H1 (cell line): ENCODE data around the gene INSYN1. TPM values are rescaled to one million over a fixed set of nuclear protein-coding genes. Genes with fewer than 3 reads are reported as not detected.

Experiments used
- CTCF ChIA-PET: fragments of 300-600 bp; sonication (Branson Sonifier 250); formaldehyde crosslinking; loops from one replicate; lab custom pipeline; 2021; ENCODE audit not compliant: partially characterized antibody; lab: Charles Lee
- POLR2A ChIA-PET: fragments of 300-600 bp; sonication (Branson Sonifier 250); formaldehyde crosslinking; loops from one replicate; lab custom pipeline; 2021; ENCODE audit warnings: inconsistent platforms; ENCODE audit not compliant: partially characterized antibody; lab: Charles Lee
- DNase-seq, 2 experiments: peaks; one replicate each; pipeline versions ENCODE4 v3.0.0 to v3.0.0-alpha.2; 2010 to 2022; ENCODE audit warnings: low spot score in 2 of 2, low read depth in 1 of 2, mixed read lengths in 1 of 2
- FAIRE-seq: peaks from 2 replicates; lab custom pipeline; 2011; peaks lifted over from hg19 to GRCh38; lab: Jason Lieb, UNC
- H2AFZ ChIP-seq: 2 replicates; pipeline ENCODE4 v1.8.1; 2012; ENCODE audit warnings: low read length, inconsistent platforms
- H2AK5ac ChIP-seq: 2 replicates; pipeline ENCODE4 v1.6.1; 2013; ENCODE audit warnings: low read depth, low read length
- H2BK120ac ChIP-seq: replicated peaks from 2 replicates; pipeline ENCODE3; 2013; ENCODE audit warnings: low read depth, low read length, inconsistent platforms
- H2BK12ac ChIP-seq: 2 replicates; pipeline ENCODE4 v1.6.1; 2013; ENCODE audit warnings: low read depth, low read length
- H2BK15ac ChIP-seq: 2 replicates; pipeline ENCODE4 v1.6.1; 2013; ENCODE audit warnings: low read length
- H2BK20ac ChIP-seq: 2 replicates; pipeline ENCODE4 v1.6.1; 2013; ENCODE audit warnings: low read length
- H2BK5ac ChIP-seq: 2 replicates; pipeline ENCODE4 v1.6.1; 2013; ENCODE audit warnings: low read depth, low read length
- H3K14ac ChIP-seq: 2 replicates; pipeline ENCODE4 v1.6.1; 2013; ENCODE audit warnings: inconsistent platforms; ENCODE audit not compliant: insufficient read length
- H3K18ac ChIP-seq: 2 replicates; pipeline ENCODE4 v1.6.1; 2013; ENCODE audit warnings: low read length; ENCODE audit errors: extremely low read depth
- H3K23ac ChIP-seq: 2 replicates; pipeline ENCODE4 v1.6.1; 2013; ENCODE audit warnings: inconsistent platforms; ENCODE audit not compliant: insufficient read length
- H3K23me2 ChIP-seq: 2 replicates; pipeline ENCODE4 v1.6.1; 2013; ENCODE audit warnings: low read depth, low read length
- H3K27ac ChIP-seq: 2 replicates; pipeline ENCODE4 v1.6.1; 2011; ENCODE audit warnings: low read depth, low read length, inconsistent platforms
- H3K27me3 ChIP-seq, 4 experiments: replicated peaks in 1 of 4; 1 replicate in 1 of 4; 2 replicates in 3 of 4; pipeline versions ENCODE4 v1.6.1 to v1.8.1; 2011 to 2013; ENCODE audit warnings: low read length in 3 of 4, mild to moderate bottlenecking in 3 of 4, inconsistent platforms in 2 of 4, mixed read lengths in 2 of 4, moderate library complexity in 1 of 4; ENCODE audit not compliant: control insufficient read depth in 3 of 4, insufficient read depth in 3 of 4; ENCODE audit errors: extremely low read depth in 1 of 4
- H3K36me3 ChIP-seq, 4 experiments: 2 replicates each; pipeline versions ENCODE4 v1.6.1 to v1.8.1; 2011 to 2013; ENCODE audit warnings: mild to moderate bottlenecking in 4 of 4, low read length in 3 of 4, moderate library complexity in 2 of 4, control low read depth in 1 of 4, inconsistent platforms in 1 of 4; ENCODE audit not compliant: insufficient read depth in 4 of 4, control insufficient read depth in 2 of 4
- H3K4ac ChIP-seq: replicated peaks from 2 replicates; pipeline ENCODE3; 2013; ENCODE audit warnings: low read length, low read depth, mixed read lengths, inconsistent platforms; ENCODE audit not compliant: insufficient read length
- H3K4me1 ChIP-seq, 4 experiments: replicated peaks in 1 of 4; 1 replicate in 1 of 4; 2 replicates in 3 of 4; pipeline versions ENCODE4 v1.6.1 to v1.8.1; 2011 to 2013; ENCODE audit warnings: low read length in 3 of 4, inconsistent platforms in 2 of 4, mixed read lengths in 1 of 4; ENCODE audit not compliant: insufficient read depth in 4 of 4, control insufficient read depth in 3 of 4
- H3K4me2 ChIP-seq, 2 experiments: 2 replicates each; pipeline versions ENCODE4 v1.6.1 to v1.8.1; 2011 to 2013; ENCODE audit warnings: low read depth in 2 of 2, low read length in 2 of 2, control low read depth in 1 of 2, inconsistent platforms in 1 of 2, mild to moderate bottlenecking in 1 of 2; ENCODE audit not compliant: insufficient read depth in 1 of 2
- H3K4me3 ChIP-seq, 4 experiments: fragments of 200-600, 300-600 bp in 1 of 4; sonication (generic), shearing (Covaris generic), sonication (Bioruptor Twin) in 1 of 4; 2 replicates each; pipeline versions ENCODE4 v1.5.1 to v1.8.1; 2011 to 2016; ENCODE audit warnings: low read length in 4 of 4, low read depth in 3 of 4, control low read depth in 2 of 4, inconsistent platforms in 2 of 4, mild to moderate bottlenecking in 2 of 4, mixed read lengths in 1 of 4, moderate library complexity in 1 of 4; ENCODE audit not compliant: insufficient read depth in 2 of 4; ENCODE audit errors: extremely low read depth in 1 of 4
- H3K56ac ChIP-seq: replicated peaks from 2 replicates; pipeline ENCODE3; 2013; ENCODE audit warnings: low read depth, mild to moderate bottlenecking, mixed read lengths, low read length, inconsistent platforms; ENCODE audit not compliant: insufficient read length
- H3K79me1 ChIP-seq: 2 replicates; pipeline ENCODE4 v1.6.1; 2013; ENCODE audit warnings: low read depth, low read length, control low read depth
- H3K79me2 ChIP-seq, 2 experiments: 2 replicates each; pipeline versions ENCODE4 v1.6.1 to v1.8.1; 2012 to 2013; ENCODE audit warnings: low read length in 2 of 2, mild to moderate bottlenecking in 2 of 2, inconsistent platforms in 1 of 2; ENCODE audit not compliant: insufficient read depth in 2 of 2, control insufficient read depth in 1 of 2
- H3K9ac ChIP-seq, 4 experiments: replicated peaks in 1 of 4; 1 replicate in 1 of 4; 2 replicates in 3 of 4; pipeline versions ENCODE4 v1.6.1 to v1.8.1; 2011 to 2013; ENCODE audit warnings: low read depth in 3 of 4, low read length in 3 of 4, control low read depth in 2 of 4, mild to moderate bottlenecking in 2 of 4, moderate library complexity in 2 of 4, inconsistent platforms in 1 of 4; ENCODE audit errors: extremely low read depth in 1 of 4
- H3K9me3 ChIP-seq, 2 experiments: 2 replicates each; pipeline versions ENCODE4 v1.6.1 to v1.8.1; 2012 to 2013; ENCODE audit warnings: mild to moderate bottlenecking in 2 of 2, moderate library complexity in 2 of 2, control low read depth in 1 of 2, inconsistent platforms in 1 of 2, low read depth in 1 of 2, low read length in 1 of 2, mixed read lengths in 1 of 2; ENCODE audit not compliant: insufficient read depth in 2 of 2
- H4K20me1 ChIP-seq, 2 experiments: replicated peaks in 1 of 2; 2 replicates each; pipeline versions ENCODE3 to v1.8.1; 2011 to 2013; ENCODE audit warnings: inconsistent platforms in 2 of 2, low read length in 2 of 2, mild to moderate bottlenecking in 1 of 2; ENCODE audit not compliant: insufficient read depth in 2 of 2, control insufficient read depth in 1 of 2
- H4K5ac ChIP-seq: 2 replicates; pipeline ENCODE4 v1.6.1; 2013; ENCODE audit warnings: low read length, low read depth, mixed read lengths, inconsistent platforms; ENCODE audit not compliant: insufficient read length
- H4K8ac ChIP-seq: 2 replicates; pipeline ENCODE4 v1.8.0; 2013; ENCODE audit warnings: mild to moderate bottlenecking, moderate library complexity, low read length, inconsistent platforms; ENCODE audit not compliant: insufficient read depth; ENCODE audit errors: extremely low read depth
- H4K91ac ChIP-seq: replicated peaks from 2 replicates; pipeline ENCODE3; 2013; ENCODE audit warnings: low read length, mixed read lengths, inconsistent platforms; ENCODE audit not compliant: insufficient read length
- ASH2L ChIP-seq: fragments of 200-600, 300-600 bp; sonication (generic); IDR thresholded peaks from one replicate; pipeline ENCODE4 v1.7.1; 2017; ENCODE audit warnings: low read length
- CBX5 ChIP-seq: fragments of 300-800, 300-1000 bp; sonication (generic); IDR thresholded peaks from 2 replicates; pipeline ENCODE4 v1.7.1; 2016; ENCODE audit warnings: antibody characterized with exemption, low read length, low read depth
- CBX8 ChIP-seq: fragments of 300-800, 300-1000 bp; sonication (generic); IDR thresholded peaks from 2 replicates; pipeline ENCODE4 v1.7.1; 2016; ENCODE audit warnings: low read depth, low read length, borderline replicate concordance
- CTBP2 ChIP-seq: IDR thresholded peaks from 2 replicates; pipeline ENCODE4 v1.7.0; 2011; ENCODE audit warnings: borderline replicate concordance, mild to moderate bottlenecking, moderate library complexity, mixed read lengths, low read length; ENCODE audit not compliant: insufficient read depth, insufficient read length
- GTF2F1 ChIP-seq: IDR thresholded peaks from 2 replicates; pipeline ENCODE4 v1.6.1; 2012; ENCODE audit warnings: low read depth, low read length, improper control_type of control experiment, borderline replicate concordance
- HDAC2 ChIP-seq, 2 experiments: fragments of 300-600 bp in 1 of 2; sonication (generic) in 1 of 2; IDR thresholded peaks; 2 replicates each; pipeline ENCODE4 v1.6.1; 2011 to 2012; ENCODE audit warnings: low read depth in 2 of 2, low read length in 2 of 2, mild to moderate bottlenecking in 2 of 2, moderate library complexity in 2 of 2, borderline replicate concordance in 1 of 2, inconsistent platforms in 1 of 2
- JUND ChIP-seq: IDR thresholded peaks from 2 replicates; pipeline ENCODE4 v1.6.1; 2011; ENCODE audit warnings: mild to moderate bottlenecking, improper control_type of control experiment, low read length
- KDM1A ChIP-seq: fragments of 200-600, 300-600 bp; sonication (generic); IDR thresholded peaks from 2 replicates; pipeline ENCODE4 v1.7.1; 2016; ENCODE audit warnings: mild to moderate bottlenecking, low read length, borderline replicate concordance
- MAFK ChIP-seq: IDR thresholded peaks from 2 replicates; pipeline ENCODE4 v1.6.1; 2012; ENCODE audit warnings: low read depth, mild to moderate bottlenecking, improper control_type of control experiment, low read length
- NANOG ChIP-seq: IDR thresholded peaks from 2 replicates; pipeline ENCODE4 v1.6.1; 2011; ENCODE audit warnings: low read length, low read depth, mild to moderate bottlenecking, inconsistent platforms; ENCODE audit not compliant: insufficient read depth, poor library complexity, severe bottlenecking
- SIN3A ChIP-seq, 2 experiments: IDR thresholded peaks in 1 of 2; conservative IDR thresholded peaks in 1 of 2; 2 replicates each; pipeline ENCODE4 v1.6.1; 2011 to 2012; ENCODE audit warnings: low read length in 2 of 2, improper control_type of control experiment in 1 of 2, low read depth in 1 of 2, mild to moderate bottlenecking in 1 of 2
- SP2 ChIP-seq: IDR thresholded peaks from 2 replicates; pipeline ENCODE4 v1.6.1; 2012; ENCODE audit warnings: mild to moderate bottlenecking, low read length, inconsistent platforms
- SUZ12 ChIP-seq: fragments of 200-600 bp; sonication (generic); IDR thresholded peaks from 2 replicates; pipeline ENCODE4 v1.6.1; 2012; ENCODE audit warnings: mild to moderate bottlenecking, inconsistent platforms, low read length, moderate library complexity, mixed read lengths
- TAF7 ChIP-seq: optimal IDR thresholded peaks from 2 replicates; pipeline ENCODE3; 2011; ENCODE audit warnings: low read depth, mild to moderate bottlenecking, inconsistent platforms, low read length, moderate library complexity, borderline replicate concordance
- WGBS, 2 experiments: shearing (Covaris generic) in 1 of 2; methylation state at CpG; one replicate each; pipeline versions ENCODE4 v1.1.6 to v1.1.7; 2013 to 2015; ENCODE audit warnings: low lambda C conversion rate in 2 of 2, mixed read lengths in 2 of 2, inconsistent platforms in 1 of 2, low coverage in 1 of 2, missing lambda C conversion rate in 1 of 2; ENCODE audit not compliant: insufficient replicate concordance in 2 of 2, insufficient coverage in 1 of 2, insufficient read length in 1 of 2; ENCODE audit errors: extremely low coverage in 1 of 2, missing lambda C conversion rate in 1 of 2; 5-methylcytosine and 5-hydroxymethylcytosine counted together
- polyA plus RNA-seq, 7 experiments: library from polyadenylated mRNA; depleted of rRNA in 3 of 7; stranded (reverse) in 5 of 7; unstranded in 2 of 7; fragments of >200 nt in 5 of 7; fragments of 200-250 nt in 2 of 7; gene quantifications; 1 replicate in 5 of 7; 2 replicates in 1 of 7; 4 replicates in 1 of 7; pipeline versions ENCODE4 v1.2.1 to v1.2.3, GENCODE V29; 2011 to 2013; ENCODE audit warnings: missing spikeins in 2 of 7, mixed read lengths in 2 of 7
- total RNA-seq: library from RNA; stranded (reverse); fragmentation: NEBNext Ultra II Directional; extraction: Animal tissue kit (Norgen Biotek cat#: 25700); gene quantifications from 2 replicates; pipeline ENCODE4 v1.2.1, GENCODE V29; 2021

The INSYN1 gene
- total and polyA plus RNA-seq, 2 of the 8 experiments (the other 6 are each of a cell fraction or from before 2014, with no cell fraction given), result 7.2 to 10.2 TPM

GRCh38 chr15:73709686-73710085 is 43.5 kb downstream of the INSYN1 start:
- H3K4me1 ChIP-seq, result no peaks in the 10 kb centered on the region
- peaks cover 2% of the 10 kb centered on the region; the same call in 1 of the 2 replicates for H3K23me2 ChIP-seq
- WGBS, 2 experiments, result 91% methylated on average over 4 of the region's 4 CpGs; no CpG with 5 or more reads in 1 of the 2 experiments
- no peak overlapping the region for H4K5ac ChIP-seq
- H2BK12ac ChIP-seq, result no peak overlapping the region
- H3K79me2 ChIP-seq, result peaks cover 0 to 4% of the 10 kb centered on the region in 2 experiments; a peak in 1 of 4 replicates
- no peak overlapping the region for H2BK120ac ChIP-seq
- ChIA-PET POLR2A (no interaction called here), CTCF (interaction anchor here (1.0 to 14.7 kb wide), 6 partner anchors 9 to 188 kb away, joined by 3 to 187 read pairs (median 4); no protein-coding TSS in a partner anchor)
- H3K23ac ChIP-seq, result no peak overlapping the region
- no peaks in the 10 kb centered on the region for H3K27me3 ChIP-seq
- no peaks in the 10 kb centered on the region for H3K79me1 ChIP-seq
- no peak overlapping the region for H3K4ac ChIP-seq
- no peak overlapping the region for H3K14ac ChIP-seq
- no peak overlapping the region for H4K91ac ChIP-seq
- no peak overlapping the region for H3K56ac ChIP-seq
- FAIRE-seq (no peak), DNase-seq (no peak)
- H3K4me3 ChIP-seq, result no peak overlapping the region
- no peak overlapping the region for H3K4me2 ChIP-seq
- H4K20me1 ChIP-seq, result peaks cover 5 to 25% of the 10 kb centered on the region in 2 experiments
- no peak overlapping the region for H3K27ac ChIP-seq
- H4K8ac ChIP-seq, result no peak overlapping the region
- H3K9me3 ChIP-seq, result no peaks in the 10 kb centered on the region
- H2BK20ac ChIP-seq, result no peak overlapping the region
- no peak overlapping the region for H2BK15ac ChIP-seq
- H2AK5ac ChIP-seq, result no peak overlapping the region
- no peak overlapping the region for H3K9ac ChIP-seq
- no peak overlapping the region for H3K18ac ChIP-seq
- peaks cover 10 to 58% (median 48%) of the 10 kb centered on the region in 4 experiments for H3K36me3 ChIP-seq
- H2BK5ac ChIP-seq, result no peak overlapping the region
- no peak overlapping the region for H2AFZ ChIP-seq
- TF ChIP-seq MAFK (no peak), ASH2L (no peak), CTBP2 (no peak), CBX8 (no peak), KDM1A (no peak), HDAC2 (IDR thresholded peaks at IDR 0.05; ENCODE audit: borderline replicate concordance in 1 of 2, low read depth in 2 of 2, low read length in 2 of 2) (no peak), GTF2F1 (no peak), CBX5 (no peak), SP2 (no peak), SUZ12 (no peak), NANOG (no peak), JUND (no peak), TAF7 (no peak), SIN3A (conservative IDR thresholded peaks at IDR 0.05 in 1 of 2, IDR thresholded peaks at IDR 0.05 in 1 of 2; ENCODE audit: low read depth in 1 of 2, low read length in 2 of 2) (no peak)
